ENCODE measurements around the gene STX7.

Gene STX7

DNA sequence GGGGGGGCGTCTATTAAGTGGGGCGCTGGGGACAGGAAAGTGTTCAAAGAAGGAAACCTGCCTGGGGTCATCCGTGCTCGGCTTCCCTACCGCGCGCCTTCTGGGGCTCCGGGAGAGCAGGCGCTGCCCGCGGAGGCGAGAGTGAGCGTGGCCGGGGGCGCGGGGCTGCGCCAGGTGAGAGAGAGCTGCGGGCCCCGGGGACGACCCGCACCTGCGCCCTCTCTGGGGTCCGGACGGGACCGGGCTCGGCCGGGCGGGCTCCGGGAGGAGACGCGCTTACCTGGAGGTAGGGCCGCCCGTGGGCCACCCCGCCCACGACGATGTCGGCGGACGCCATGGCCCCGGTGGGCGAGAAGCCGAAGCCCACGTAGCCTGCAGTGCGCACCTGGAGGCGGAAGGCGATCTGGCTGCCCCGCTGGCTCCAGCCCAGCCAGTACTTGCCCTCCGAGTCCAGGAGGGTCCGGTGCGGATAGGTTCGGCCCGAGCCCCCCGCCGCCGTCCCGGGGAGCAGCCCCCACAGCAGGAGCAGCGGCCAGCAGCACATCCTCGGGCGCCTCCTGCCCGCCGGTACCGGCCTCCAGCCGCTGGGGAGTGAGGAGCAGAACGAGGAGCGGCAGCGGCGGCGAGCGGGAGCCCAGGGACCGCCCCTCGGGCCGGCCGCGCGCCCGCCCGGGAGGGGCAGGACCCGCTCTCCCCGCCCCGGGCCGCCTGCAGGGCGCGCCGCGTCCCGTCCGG is 111.9 kb downstream of the STX7 start, which contains the start of gene MOXD1:
MOXD1 (minus strand) TSS at position 593 of the 735 bp plus-strand sequence; CDS start at position 544, 49 bp downstream.
- Mint-ChIP-seq H3K4me1 (ENCODE audit: low read depth) (peaks cover 1% of the 10 kb centered on the region), H3K27me3 (ENCODE audit: low read depth) (peaks cover 88% of the 10 kb centered on the region), H3K27ac (no peak within 1 kb of the TSS), H3K4me3 (peak within 1 kb of the TSS; percentile 45), H3K36me3 (ENCODE audit: low read depth) (peaks cover 3% of the 10 kb centered on the region), H3K9me3 (peaks cover 1% of the 10 kb centered on the region)

DNA sequence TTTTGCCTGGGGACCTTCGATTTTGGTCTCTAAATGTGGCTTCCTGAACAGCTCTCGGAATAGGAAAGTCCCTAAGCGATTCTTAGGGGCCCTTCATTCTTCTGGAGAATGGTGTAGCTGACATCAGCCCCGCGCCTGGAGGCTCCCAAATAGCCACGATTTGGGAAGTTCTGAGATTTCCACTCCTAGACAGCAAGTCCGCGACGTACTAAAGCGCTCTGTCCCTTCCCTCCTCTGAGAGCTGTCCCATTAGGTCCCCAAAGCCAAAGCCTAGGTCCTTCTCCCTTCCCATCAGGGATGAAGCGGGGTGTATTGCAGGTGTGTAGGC is 112.4 kb downstream of the STX7 start:
- H3K27ac Mint-ChIP-seq: no peak overlapping the region
- peaks cover 3% of the 10 kb centered on the region for H3K36me3 Mint-ChIP-seq (ENCODE audit: low read depth)
- H3K4me1 Mint-ChIP-seq (ENCODE audit: low read depth): peaks cover 1% of the 10 kb centered on the region
- H3K4me3 Mint-ChIP-seq: peak overlapping the region; percentile 45
- peaks cover 4% of the 10 kb centered on the region for H3K9me3 Mint-ChIP-seq
- peaks cover 86% of the 10 kb centered on the region for H3K27me3 Mint-ChIP-seq (ENCODE audit: low read depth)

DNA sequence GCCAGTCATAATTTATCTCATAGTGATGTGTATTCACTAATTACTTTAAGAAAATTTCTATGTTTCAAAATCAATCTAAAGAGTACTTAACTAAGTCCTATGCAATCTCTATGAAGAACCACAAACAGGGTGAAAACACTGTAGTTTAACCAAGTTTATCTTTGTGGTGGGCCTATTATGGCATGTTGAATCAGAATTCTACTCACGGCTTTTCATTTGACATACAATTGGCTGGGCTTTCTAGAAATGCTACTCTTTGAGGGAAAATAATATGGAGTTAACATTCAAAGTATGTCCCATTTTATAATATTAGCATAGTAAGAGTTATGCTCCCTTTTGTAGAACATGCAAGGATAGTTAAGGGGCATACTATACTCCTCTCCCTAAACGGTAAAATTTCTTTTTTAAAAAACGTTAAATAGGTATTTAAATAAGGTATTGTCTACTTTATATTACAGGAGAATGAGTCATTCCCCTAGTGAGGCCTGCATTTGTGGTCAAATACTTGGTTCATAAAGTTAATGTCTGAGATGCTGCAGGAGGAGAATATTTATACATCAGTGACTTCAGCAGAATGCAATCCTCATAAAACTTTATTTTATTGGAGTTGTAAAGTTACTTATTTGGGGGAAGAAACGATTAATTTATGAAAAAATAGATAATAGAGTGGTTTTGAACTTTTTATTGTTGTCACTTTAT is 113.4 kb downstream of the STX7 start:
- Mint-ChIP-seq H3K36me3 (ENCODE audit: low read depth) (peaks cover 3% of the 10 kb centered on the region), H3K9me3 (peaks cover 14% of the 10 kb centered on the region), H3K4me1 (ENCODE audit: low read depth) (peaks cover 1% of the 10 kb centered on the region), H3K27me3 (ENCODE audit: low read depth) (peaks cover 86% of the 10 kb centered on the region), H3K27ac (no peak overlapping the region), H3K4me3 (no peak overlapping the region)

Measured in T-helper 1 cell treated with Interleukin-12 subunit alpha and Interleukin-12 subunit beta and Interleukin-4 antibody, amounts not matched to agents 30 μg/mL and 1 μg/mL, for 36 hours (primary cell).